ENCODE measurements around the gene FHOD3. TPM values are rescaled to one million over a fixed set of nuclear protein-coding genes. Genes with fewer than 3 reads are reported as not detected.

The FHOD3 gene
- total RNA-seq, 1 experiment from 2014 or later, result 22.7 TPM

DNA sequence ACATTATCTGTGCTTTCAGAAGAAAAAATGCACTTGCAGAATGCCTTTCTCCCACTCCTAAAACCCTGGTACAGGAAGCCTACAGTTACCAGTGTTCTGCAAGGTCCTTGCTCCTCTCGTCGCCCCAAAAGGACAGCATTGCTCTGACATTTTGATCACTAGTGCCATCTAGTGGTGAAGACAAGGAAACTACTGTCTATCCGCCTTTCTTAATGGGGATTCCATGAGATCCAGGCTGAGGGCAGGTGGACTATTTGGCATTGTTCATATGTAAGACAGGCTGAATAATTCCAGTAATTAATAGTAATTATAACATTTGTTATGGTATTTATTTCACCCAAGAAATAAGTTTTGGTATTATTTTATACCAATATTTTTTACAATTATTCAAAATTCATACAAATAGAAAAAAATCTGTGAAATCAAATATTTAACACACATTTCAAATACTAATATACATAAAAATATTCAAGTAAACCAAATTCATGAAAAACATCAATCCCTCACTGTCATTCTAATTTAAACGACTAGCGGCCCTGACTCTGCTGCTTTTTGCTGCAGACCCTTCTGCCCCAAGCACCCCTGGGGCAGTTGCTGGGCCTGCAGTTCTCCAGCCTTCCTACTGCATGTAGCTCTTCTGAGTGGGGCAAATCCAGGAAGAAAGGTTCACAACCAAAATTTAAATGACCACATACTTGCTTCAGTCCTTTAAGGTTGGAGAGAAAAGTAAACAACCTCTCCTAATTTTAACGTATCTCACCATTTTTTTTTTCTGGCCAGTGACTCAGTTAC, 512.3 kb downstream of the FHOD3 start:
- Histone ChIP-seq H3K36me3 (ENCODE audit: control insufficient read depth, insufficient read depth, low read length) (peaks cover 4% of the 10 kb centered on the region), H3K4me1 (ENCODE audit: control insufficient read depth, insufficient read depth, low read length) (no peaks in the 10 kb centered on the region), H3K27me3 (ENCODE audit: control insufficient read depth, insufficient read depth, low read length) (no peaks in the 10 kb centered on the region), H3K4me3 (ENCODE audit: low read depth in 2 of 2, low read length in 2 of 2) (no peak overlapping the region), H3K9me3 (ENCODE audit: control insufficient read depth, insufficient read depth, low read depth, low read length) (no peaks in the 10 kb centered on the region), H3K27ac (ENCODE audit: low read length) (no peak overlapping the region)
- intact Hi-C loops (cut with micrococcal nuclease; ENCODE audit: unreplicated experiment) (no loop called here), in situ Hi-C loops (cut with HindIII; ENCODE audit: low pct_unique_long_range_greater_than_20kb, low sequenced_read_pairs) (no loop called here)
- ChIA-PET CTCF (no interaction called here), POLR2A (no interaction called here)
- no peak for TF ChIP-seq POLR2AphosphoS5 (IDR thresholded peaks at IDR 0.05; ENCODE audit: low read depth, low read length)
- TF ChIP-seq, protein P1, sequence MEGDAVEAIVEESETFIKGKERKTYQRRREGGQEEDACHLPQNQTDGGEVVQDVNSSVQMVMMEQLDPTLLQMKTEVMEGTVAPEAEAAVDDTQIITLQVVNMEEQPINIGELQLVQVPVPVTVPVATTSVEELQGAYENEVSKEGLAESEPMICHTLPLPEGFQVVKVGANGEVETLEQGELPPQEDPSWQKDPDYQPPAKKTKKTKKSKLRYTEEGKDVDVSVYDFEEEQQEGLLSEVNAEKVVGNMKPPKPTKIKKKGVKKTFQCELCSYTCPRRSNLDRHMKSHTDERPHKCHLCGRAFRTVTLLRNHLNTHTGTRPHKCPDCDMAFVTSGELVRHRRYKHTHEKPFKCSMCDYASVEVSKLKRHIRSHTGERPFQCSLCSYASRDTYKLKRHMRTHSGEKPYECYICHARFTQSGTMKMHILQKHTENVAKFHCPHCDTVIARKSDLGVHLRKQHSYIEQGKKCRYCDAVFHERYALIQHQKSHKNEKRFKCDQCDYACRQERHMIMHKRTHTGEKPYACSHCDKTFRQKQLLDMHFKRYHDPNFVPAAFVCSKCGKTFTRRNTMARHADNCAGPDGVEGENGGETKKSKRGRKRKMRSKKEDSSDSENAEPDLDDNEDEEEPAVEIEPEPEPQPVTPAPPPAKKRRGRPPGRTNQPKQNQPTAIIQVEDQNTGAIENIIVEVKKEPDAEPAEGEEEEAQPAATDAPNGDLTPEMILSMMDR (IDR thresholded peaks at IDR 0.05), result peak; percentile 82
- DNase-seq (ENCODE audit: low read depth, low spot score) (no peak), ATAC-seq (peak; percentile 91)
- BruUV-seq (replicated peaks), result no TSS peak

GRCh38 chr18:36811430-36811829, 513.9 kb downstream of the FHOD3 start:
- no peaks in the 10 kb centered on the region; the same call in none of the 2 replicates for H3K36me3 ChIP-seq (ENCODE audit: control insufficient read depth, insufficient read depth, low read length)
- in situ Hi-C loops (cut with HindIII; ENCODE audit: low pct_unique_long_range_greater_than_20kb, low sequenced_read_pairs) (no loop called here), intact Hi-C loops (cut with micrococcal nuclease; ENCODE audit: unreplicated experiment) (no loop called here)
- CTCF ChIA-PET, result no interaction called here
- H3K27me3 ChIP-seq (ENCODE audit: control insufficient read depth, insufficient read depth, low read length), result no peaks in the 10 kb centered on the region
- no peaks in the 10 kb centered on the region for H3K9me3 ChIP-seq (ENCODE audit: control insufficient read depth, insufficient read depth, low read depth, low read length)
- TF ChIP-seq, protein P1 (IDR thresholded peaks at IDR 0.05), result no peak
- TF ChIP-seq TCF7L2 (IDR thresholded peaks at IDR 0.05; ENCODE audit: low read depth, low read length) (no peak), POLR2AphosphoS5 (IDR thresholded peaks at IDR 0.05; ENCODE audit: low read depth, low read length) (no peak), SIN3A (IDR thresholded peaks at IDR 0.05; ENCODE audit: borderline replicate concordance, insufficient read depth, low read depth, low read length) (no peak)
- TF ChIP-seq, protein P2, sequence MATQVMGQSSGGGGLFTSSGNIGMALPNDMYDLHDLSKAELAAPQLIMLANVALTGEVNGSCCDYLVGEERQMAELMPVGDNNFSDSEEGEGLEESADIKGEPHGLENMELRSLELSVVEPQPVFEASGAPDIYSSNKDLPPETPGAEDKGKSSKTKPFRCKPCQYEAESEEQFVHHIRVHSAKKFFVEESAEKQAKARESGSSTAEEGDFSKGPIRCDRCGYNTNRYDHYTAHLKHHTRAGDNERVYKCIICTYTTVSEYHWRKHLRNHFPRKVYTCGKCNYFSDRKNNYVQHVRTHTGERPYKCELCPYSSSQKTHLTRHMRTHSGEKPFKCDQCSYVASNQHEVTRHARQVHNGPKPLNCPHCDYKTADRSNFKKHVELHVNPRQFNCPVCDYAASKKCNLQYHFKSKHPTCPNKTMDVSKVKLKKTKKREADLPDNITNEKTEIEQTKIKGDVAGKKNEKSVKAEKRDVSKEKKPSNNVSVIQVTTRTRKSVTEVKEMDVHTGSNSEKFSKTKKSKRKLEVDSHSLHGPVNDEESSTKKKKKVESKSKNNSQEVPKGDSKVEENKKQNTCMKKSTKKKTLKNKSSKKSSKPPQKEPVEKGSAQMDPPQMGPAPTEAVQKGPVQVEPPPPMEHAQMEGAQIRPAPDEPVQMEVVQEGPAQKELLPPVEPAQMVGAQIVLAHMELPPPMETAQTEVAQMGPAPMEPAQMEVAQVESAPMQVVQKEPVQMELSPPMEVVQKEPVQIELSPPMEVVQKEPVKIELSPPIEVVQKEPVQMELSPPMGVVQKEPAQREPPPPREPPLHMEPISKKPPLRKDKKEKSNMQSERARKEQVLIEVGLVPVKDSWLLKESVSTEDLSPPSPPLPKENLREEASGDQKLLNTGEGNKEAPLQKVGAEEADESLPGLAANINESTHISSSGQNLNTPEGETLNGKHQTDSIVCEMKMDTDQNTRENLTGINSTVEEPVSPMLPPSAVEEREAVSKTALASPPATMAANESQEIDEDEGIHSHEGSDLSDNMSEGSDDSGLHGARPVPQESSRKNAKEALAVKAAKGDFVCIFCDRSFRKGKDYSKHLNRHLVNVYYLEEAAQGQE (IDR thresholded peaks at IDR 0.05; ENCODE audit: insufficient read depth in 1 of 2, low read depth in 2 of 2, low read length in 1 of 2), result no peak
- POLR2A ChIA-PET, result no interaction called here
- no peak overlapping the region for H3K4me3 ChIP-seq (ENCODE audit: low read depth in 2 of 2, low read length in 2 of 2)
- DNase-seq (ENCODE audit: low read depth, low spot score) (no peak), ATAC-seq (no peak)
- H3K4me1 ChIP-seq (ENCODE audit: control insufficient read depth, insufficient read depth, low read length), result no peaks in the 10 kb centered on the region
- BruUV-seq (replicated peaks), result no TSS peak
- no peak overlapping the region for H3K27ac ChIP-seq (ENCODE audit: low read length)

Measured in Panc1 (cell line).